Neuronal stem cell (in vitro differentiated cells): Measurements from ENCODE around the gene RPP38.

Experiments
- DNase-seq: peaks from one replicate; pipeline ENCODE4 v3.0.0-alpha.2; 2013; ENCODE audit warnings: low spot score
- H2AFZ ChIP-seq: one replicate; pipeline ENCODE4 v1.6.1; 2013; ENCODE audit warnings: mild to moderate bottlenecking, low read length, inconsistent platforms
- H2AK5ac ChIP-seq: 2 replicates; pipeline ENCODE4 v1.6.1; 2013; ENCODE audit warnings: low read depth, mild to moderate bottlenecking, inconsistent platforms, low read length, moderate library complexity, mixed read lengths
- H2BK120ac ChIP-seq: 2 replicates; pipeline ENCODE4 v1.6.1; 2013; ENCODE audit warnings: low read depth, mild to moderate bottlenecking, inconsistent platforms, low read length, moderate library complexity, mixed read lengths
- H2BK12ac ChIP-seq: one replicate; pipeline ENCODE4 v1.6.1; 2013; ENCODE audit warnings: low read length, inconsistent platforms
- H2BK15ac ChIP-seq: 2 replicates; pipeline ENCODE4 v1.6.1; 2013; ENCODE audit warnings: mild to moderate bottlenecking, low read length, inconsistent platforms, mixed read lengths
- H2BK5ac ChIP-seq: one replicate; pipeline ENCODE4 v1.6.1; 2013; ENCODE audit warnings: inconsistent platforms, mild to moderate bottlenecking, low read length, moderate library complexity
- H3K14ac ChIP-seq: one replicate; pipeline ENCODE4 v1.6.1; 2013; ENCODE audit warnings: low read length, inconsistent platforms
- H3K18ac ChIP-seq: 2 replicates; pipeline ENCODE4 v1.6.1; 2013; ENCODE audit warnings: low read length, inconsistent platforms
- H3K23ac ChIP-seq: 2 replicates; pipeline ENCODE4 v1.6.1; 2013; ENCODE audit warnings: low read depth, mild to moderate bottlenecking, mixed read lengths, low read length, inconsistent platforms; ENCODE audit not compliant: poor library complexity
- H3K27ac ChIP-seq: replicated peaks from 3 replicates; pipeline ENCODE4 v1.5.1; 2013; ENCODE audit warnings: low read length, inconsistent platforms
- H3K27me3 ChIP-seq, 3 experiments: 2 replicates each; pipeline ENCODE4 v1.6.1; 2013; ENCODE audit warnings: low read length in 3 of 3, mild to moderate bottlenecking in 2 of 3, inconsistent platforms in 1 of 3, low read depth in 1 of 3, mixed read lengths in 1 of 3, moderate library complexity in 1 of 3; ENCODE audit not compliant: control insufficient read depth in 3 of 3, insufficient read depth in 3 of 3
- H3K36me3 ChIP-seq, 2 donors: replicated peaks in 1 of 2; 2 replicates each; pipeline ENCODE4 v1.6.1; 2013; ENCODE audit warnings: low read length in 2 of 2; ENCODE audit not compliant: control insufficient read depth in 2 of 2, insufficient read depth in 2 of 2
- H3K4ac ChIP-seq: 2 replicates; pipeline ENCODE4 v1.6.1; 2013; ENCODE audit warnings: inconsistent platforms, mild to moderate bottlenecking, low read length, moderate library complexity
- H3K4me1 ChIP-seq, 2 donors: 1 replicate in 1 of 2; 2 replicates in 1 of 2; pipeline ENCODE4 v1.6.1; 2013; ENCODE audit warnings: low read length in 2 of 2, low read depth in 1 of 2; ENCODE audit not compliant: control insufficient read depth in 2 of 2, insufficient read depth in 1 of 2
- H3K4me2 ChIP-seq: one replicate; pipeline ENCODE4 v1.6.1; 2013; ENCODE audit warnings: mild to moderate bottlenecking, low read length, inconsistent platforms; ENCODE audit not compliant: insufficient read depth, poor library complexity, severe bottlenecking
- H3K4me3 ChIP-seq, 2 donors: 2 replicates each; pipeline ENCODE4 v1.5.1; 2013; ENCODE audit warnings: low read length in 2 of 2, mild to moderate bottlenecking in 2 of 2, inconsistent platforms in 1 of 2, moderate library complexity in 1 of 2
- H3K79me1 ChIP-seq: one replicate; pipeline ENCODE4 v1.6.1; 2013; ENCODE audit warnings: low read depth, mild to moderate bottlenecking, inconsistent platforms, low read length, moderate library complexity
- H3K9ac ChIP-seq: one replicate; pipeline ENCODE4 v1.6.1; 2013; ENCODE audit warnings: mild to moderate bottlenecking, low read depth, low read length, inconsistent platforms; ENCODE audit not compliant: poor library complexity
- H3K9me3 ChIP-seq, 2 donors: replicated peaks in 1 of 2; 2 replicates each; pipeline versions ENCODE3 to v1.6.1; 2013; ENCODE audit warnings: low read length in 2 of 2, mild to moderate bottlenecking in 2 of 2, inconsistent platforms in 1 of 2, low read depth in 1 of 2, mixed read lengths in 1 of 2, moderate library complexity in 1 of 2; ENCODE audit not compliant: control insufficient read depth in 2 of 2, insufficient read depth in 1 of 2
- H4K8ac ChIP-seq: one replicate; pipeline ENCODE4 v1.6.1; 2013; ENCODE audit warnings: low read depth, mild to moderate bottlenecking, inconsistent platforms, low read length, moderate library complexity
- H4K91ac ChIP-seq: one replicate; pipeline ENCODE4 v1.6.1; 2013; ENCODE audit warnings: low read length, low read depth, mild to moderate bottlenecking, inconsistent platforms; ENCODE audit not compliant: poor library complexity
- WGBS, 2 donors: extraction: QIAGEN DNeasy Blood & Tissue Kit; methylation state at CpG; one replicate each; pipeline ENCODE4 v1.1.7; 2013; ENCODE audit warnings: missing lambda C conversion rate in 2 of 2, mixed read lengths in 1 of 2; ENCODE audit not compliant: insufficient read length in 2 of 2, insufficient replicate concordance in 1 of 2; ENCODE audit errors: extremely low coverage in 2 of 2; 5-methylcytosine and 5-hydroxymethylcytosine counted together

The RPP38 gene

GRCh38 chr10:15103513-15103912 is 6.4 kb downstream of the RPP38 start:
- Histone ChIP-seq H2BK15ac (no peak overlapping the region), H3K9me3 (no peaks in the 10 kb centered on the region), H3K4ac (no peak overlapping the region), H3K4me2 (no peak overlapping the region), H4K91ac (no peak overlapping the region), H2BK120ac (no peak overlapping the region), H4K8ac (no peak overlapping the region), H3K36me3 (peaks cover 13 to 77% of the 10 kb centered on the region in 2 donors), H3K23ac (no peak overlapping the region), H2BK12ac (no peak overlapping the region), H3K9ac (no peak overlapping the region), H3K18ac (no peak overlapping the region), H3K4me1 (peaks cover 0 to 1% of the 10 kb centered on the region in 2 donors), H3K27ac (no peak overlapping the region), H2BK5ac (no peak overlapping the region), H2AFZ (no peak overlapping the region), H3K4me3 (no peak overlapping the region), H3K27me3 (no peaks in the 10 kb centered on the region), H2AK5ac (no peak overlapping the region), H3K79me1 (peaks cover 5% of the 10 kb centered on the region), H3K14ac (no peak overlapping the region)
- no CpG with 5 or more reads among the region's 9 CpGs for WGBS, 2 donors
- no peak for DNase-seq

GRCh38 chr10:15106352-15107013 is 9.3 kb downstream of the RPP38 start:
- Histone ChIP-seq H4K91ac (no peak overlapping the region), H3K4me1 (no peaks in the 10 kb centered on the region), H3K4me3 (no peak overlapping the region), H3K36me3 (peaks cover 14 to 85% of the 10 kb centered on the region in 2 donors), H3K27ac (peak overlapping the region; percentile 10), H3K18ac (no peak overlapping the region), H2AFZ (no peak overlapping the region), H3K9me3 (no peaks in the 10 kb centered on the region), H3K14ac (no peak overlapping the region), H2BK12ac (no peak overlapping the region), H2BK15ac (no peak overlapping the region), H3K23ac (no peak overlapping the region), H3K27me3 (no peaks in the 10 kb centered on the region), H3K4ac (no peak overlapping the region), H3K4me2 (no peak overlapping the region), H2BK5ac (no peak overlapping the region), H2AK5ac (no peak overlapping the region), H3K9ac (no peak overlapping the region), H3K79me1 (peaks cover 3% of the 10 kb centered on the region), H2BK120ac (no peak overlapping the region), H4K8ac (no peak overlapping the region)
- WGBS, 2 donors, result no CpG with 5 or more reads among the region's 8 CpGs
- peak; percentile 70 for DNase-seq

DNA sequence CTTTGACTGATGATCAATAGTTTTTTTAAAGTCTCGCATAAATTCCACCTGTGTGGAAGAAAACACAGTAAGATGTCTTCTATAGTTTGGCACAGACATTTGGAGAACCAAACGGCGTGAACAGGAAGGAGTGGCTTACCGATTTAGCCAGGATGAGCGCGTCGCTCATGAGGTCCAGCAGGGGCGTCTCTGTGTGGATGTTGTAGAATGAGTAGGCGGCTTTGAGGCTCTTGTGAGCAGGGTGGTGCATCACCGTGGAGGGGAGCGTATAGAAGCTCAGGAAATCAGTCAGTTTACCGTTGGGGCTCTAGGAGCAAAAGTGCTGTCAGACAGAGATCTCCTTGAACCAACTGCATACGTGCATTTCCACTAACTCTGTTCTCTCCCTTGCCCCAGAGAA is 15.5 kb downstream of the RPP38 start:
- Histone ChIP-seq H3K4me2 (no peak overlapping the region), H3K79me1 (no peaks in the 10 kb centered on the region), H2AK5ac (no peak overlapping the region), H2AFZ (no peak overlapping the region), H3K27me3 (no peaks in the 10 kb centered on the region), H3K14ac (no peak overlapping the region), H4K91ac (no peak overlapping the region), H3K9me3 (peaks cover 2 to 7% of the 10 kb centered on the region in 2 donors), H3K9ac (peak overlapping the region; percentile 12), H3K18ac (no peak overlapping the region), H2BK5ac (no peak overlapping the region), H3K4ac (no peak overlapping the region), H3K4me3 (no peak overlapping the region), H3K36me3 (peaks cover 8 to 80% of the 10 kb centered on the region in 2 donors), H2BK120ac (no peak overlapping the region), H2BK15ac (no peak overlapping the region), H3K4me1 (no peaks in the 10 kb centered on the region), H3K23ac (no peak overlapping the region), H3K27ac (no peak overlapping the region), H2BK12ac (no peak overlapping the region), H4K8ac (no peak overlapping the region)
- no CpG with 5 or more reads among the region's 13 CpGs for WGBS, 2 donors
- no peak for DNase-seq

- Histone ChIP-seq H3K9me3 (peaks cover 2 to 10% of the 10 kb centered on the region in 2 donors), H2BK12ac (no peak overlapping the region), H3K4me3 (no peak overlapping the region), H2BK120ac (no peak overlapping the region), H4K8ac (no peak overlapping the region), H3K4me2 (no peak overlapping the region), H3K14ac (no peak overlapping the region), H3K4ac (no peak overlapping the region), H2AK5ac (no peak overlapping the region), H2BK5ac (no peak overlapping the region), H4K91ac (no peak overlapping the region), H3K79me1 (no peaks in the 10 kb centered on the region), H3K23ac (no peak overlapping the region), H3K27me3 (no peaks in the 10 kb centered on the region), H3K4me1 (no peaks in the 10 kb centered on the region), H2BK15ac (no peak overlapping the region), H2AFZ (no peak overlapping the region), H3K36me3 (peaks cover 10 to 80% of the 10 kb centered on the region in 2 donors), H3K9ac (no peak overlapping the region), H3K27ac (no peak overlapping the region), H3K18ac (no peak overlapping the region)
- no peak for DNase-seq
- no CpG with 5 or more reads among the region's 4 CpGs for WGBS, 2 donors
Measured at GRCh38 chr10:15113766-15114165, 16.6 kb downstream of the RPP38 start.
